C4-2B (cell line): ENCODE results near the gene MED13L.

Experiments used
- CTCF ChIP-seq: fragments of 450-650 bp; conservative IDR thresholded peaks from 2 replicates; pipeline ENCODE4 v1.5.1; 2017; ENCODE audit warnings: mild to moderate bottlenecking
- ZFX ChIP-seq: fragments of 450-650 bp; IDR thresholded peaks from 2 replicates; pipeline ENCODE4 v1.6.1; 2017

GRCh38 chr12:116040402-116040801 is 237.1 kb downstream of the MED13L start:
- no peak for TF ChIP-seq CTCF
- TF ChIP-seq ZFX, result no peak
